G401.6 (cell line): ENCODE results near the gene MEIG1.
"Not testable (repeated sequence)": the region's sequence is repeated elsewhere in the genome, so short reads cannot be mapped to it uniquely, and the experiment has no call there.

Source experiments
- FAIRE-seq: peaks from 2 replicates; lab custom pipeline; 2012; peaks lifted over from hg19 to GRCh38; lab: Jason Lieb, UNC

Gene MEIG1

GRCh38 chr10:14954934-14955333, 4.3 kb upstream of the MEIG1 start:
- no peak for FAIRE-seq

- no peak for FAIRE-seq
Measured at GRCh38 chr10:14958872-14959220, 342 bp upstream of the MEIG1 start.

- FAIRE-seq, result no peak
Measured at GRCh38 chr10:14967897-14968296, 8.7 kb downstream of the MEIG1 start.

- peak; percentile 40 for FAIRE-seq
Measured at GRCh38 chr10:14971867-14972448, 12.8 kb downstream of the MEIG1 start.

GRCh38 chr10:14974153-14974998, 15.2 kb downstream of the MEIG1 start:
- FAIRE-seq, result peak; percentile 50

GRCh38 chr10:14975672-14976273, 16.6 kb downstream of the MEIG1 start:
- FAIRE-seq, result no peak

- peak; percentile 51 for FAIRE-seq
Measured at GRCh38 chr10:14982744-14983143, 23.6 kb downstream of the MEIG1 start.

- FAIRE-seq, result not testable (repeated sequence)
Measured at GRCh38 chr10:14989552-14989951, 30.4 kb downstream of the MEIG1 start.

GRCh38 chr10:14991035-14991749, 32.0 kb downstream of the MEIG1 start:
- not testable (repeated sequence) for FAIRE-seq

GRCh38 chr10:14992336-14992735, 33.1 kb downstream of the MEIG1 start:
- not testable (repeated sequence) for FAIRE-seq

GRCh38 chr10:14993500-14994455, 34.6 kb downstream of the MEIG1 start:
- FAIRE-seq, result not testable (repeated sequence)

- no peak for FAIRE-seq
Measured at GRCh38 chr10:14995964-14996565, 36.9 kb downstream of the MEIG1 start.

GRCh38 chr10:15013530-15013929, 54.3 kb downstream of the MEIG1 start:
- not testable (repeated sequence) for FAIRE-seq

- FAIRE-seq, result no peak
Measured at GRCh38 chr10:15015451-15015850, 56.3 kb downstream of the MEIG1 start.

GRCh38 chr10:15020966-15021365, 61.8 kb downstream of the MEIG1 start:
- FAIRE-seq, result not testable (repeated sequence)
